SH-SY5Y (cell line): ENCODE measurements around the gene GRID2.

Source experiments
- GATA2 ChIP-seq: IDR thresholded peaks from 2 replicates; pipeline ENCODE4 v1.6.1; 2011; ENCODE audit warnings: mild to moderate bottlenecking, low read depth, low read length
- GATA3 ChIP-seq: IDR thresholded peaks from 2 replicates; pipeline ENCODE4 v1.6.1; 2011; ENCODE audit warnings: low read depth, mild to moderate bottlenecking, low read length, moderate library complexity

GRCh38 chr4:92328095-92328494 is 24.3 kb downstream of the GRID2 start:
- no peak for TF ChIP-seq GATA2
- no peak for TF ChIP-seq GATA3
